ENCODE measurements around the gene RFXAP. TPM values are rescaled to one million over a fixed set of nuclear protein-coding genes. Genes with fewer than 3 reads are reported as not detected.

The RFXAP gene
- total RNA-seq, 1 donor from 2014 or later: 5.4 TPM

DNA sequence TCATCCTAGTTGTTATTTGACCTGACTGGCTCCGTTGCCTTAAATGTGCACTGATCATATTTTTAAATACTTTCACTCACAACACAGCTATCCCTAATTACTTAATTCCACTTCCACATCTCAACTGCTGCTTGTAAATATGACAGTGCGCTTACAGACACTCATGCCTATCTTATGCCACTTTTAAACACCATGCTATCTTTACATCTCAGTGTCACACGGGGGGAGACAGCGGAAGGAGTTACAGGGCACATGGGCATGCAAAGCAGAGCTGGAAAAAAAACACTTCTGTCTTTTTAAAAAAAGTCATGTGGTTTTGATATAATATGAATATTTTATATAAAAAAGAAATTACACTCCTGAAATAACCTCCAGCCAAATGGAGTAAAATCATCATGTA lies 56.9 kb downstream of the RFXAP start:
- TF ChIP-seq CTCF (IDR thresholded peaks at IDR 0.05): no peak
- Histone ChIP-seq H3K9me3 (no peaks in the 10 kb centered on the region), H3K27ac (no peak overlapping the region), H3K36me3 (peaks cover 11% of the 10 kb centered on the region), H3K4me3 (no peak overlapping the region), H3K27me3 (ENCODE audit: low read depth) (no peaks in the 10 kb centered on the region), H3K4me1 (no peaks in the 10 kb centered on the region)
- DNase-seq: no peak
- ATAC-seq: no peak
- intact Hi-C loops (cut with DNase I): no loop called here

Other genes with a start within 250 kb of the RFXAP start
- gene SERTM1, start 145.2 kb upstream of the RFXAP start, total RNA-seq: 5.0 TPM
- gene SMAD9, start 101.0 kb downstream of the RFXAP start, total RNA-seq: 17.6 TPM
- 30.6 TPM for gene ALG5, start 180.1 kb downstream of the RFXAP start, total RNA-seq
- 33.2 TPM for gene EXOSC8, start 181.6 kb downstream of the RFXAP start, total RNA-seq
- gene SUPT20H, start 240.5 kb downstream of the RFXAP start, total RNA-seq: 55.3 TPM

Data from lower lobe of right lung (tissue), 2 donors.